Ishikawa (cell line): ENCODE data around the gene OXA1L.

Experiments used
- EP300 ChIP-seq: IDR thresholded peaks from 2 replicates; pipeline ENCODE4 v1.6.1; 2012; ENCODE audit warnings: borderline replicate concordance
- MAX ChIP-seq: IDR thresholded peaks from 2 replicates; pipeline ENCODE4 v1.6.1; 2012
- NFIC ChIP-seq: IDR thresholded peaks from 2 replicates; pipeline ENCODE4 v1.6.1; 2012
- RAD21 ChIP-seq: IDR thresholded peaks from 2 replicates; pipeline ENCODE4 v1.6.1; 2012; ENCODE audit warnings: low read depth
- REST ChIP-seq: IDR thresholded peaks from 2 replicates; pipeline ENCODE4 v1.6.1; 2012; ENCODE audit warnings: low read depth, mild to moderate bottlenecking
- TAF1 ChIP-seq: IDR thresholded peaks from 2 replicates; pipeline ENCODE4 v1.6.1; 2012; ENCODE audit warnings: low read depth, mild to moderate bottlenecking
- YY1 ChIP-seq: IDR thresholded peaks from 2 replicates; pipeline ENCODE4 v1.6.1; 2012; ENCODE audit warnings: low read depth

- TF ChIP-seq RAD21 (no peak), EP300 (no peak), REST (no peak), NFIC (no peak), YY1 (no peak), TAF1 (no peak), MAX (no peak)
Measured at GRCh38 chr14:22772725-22773124, 6.2 kb downstream of the OXA1L start.
